Activated T-cell treated with anti-CD3 and anti-CD28 coated beads for 48 hours (primary cell): ENCODE data around the gene CA11.
A peak's percentile ranks its signal among the peaks of the same experiment; 100 is the strongest.

Source experiments
- DNase-seq: peaks from one replicate; pipeline ENCODE4 v3.0.0-alpha.2; 2020; ENCODE audit warnings: low read depth

CA11 gene

GRCh38 chr19:48628486-48629296 is 17.3 kb downstream of the CA11 start:
- no peak for DNase-seq

- no peak for DNase-seq
These were observed 18.1 kb downstream of the CA11 start for GRCh38 chr19:48627865-48628314.

- DNase-seq = no peak
These were observed 18.7 kb downstream of the CA11 start for GRCh38 chr19:48627201-48627864.

- DNase-seq = no peak
These were observed 20.1 kb downstream of the CA11 start for GRCh38 chr19:48625891-48626327.

GRCh38 chr19:48624791-48625723 is 20.9 kb downstream of the CA11 start:
- DNase-seq = no peak

GRCh38 chr19:48624067-48624594 is 21.9 kb downstream of the CA11 start:
- peak; percentile 99 for DNase-seq

GRCh38 chr19:48623556-48624066 is 22.4 kb downstream of the CA11 start:
- DNase-seq = no peak

GRCh38 chr19:48619692-48620585 is 26.0 kb downstream of the CA11 start:
- DNase-seq = no peak

GRCh38 chr19:48618916-48619691 is 26.9 kb downstream of the CA11 start, which contains the start of the genes RPL18 and SPHK2:
RPL18 (minus strand) TSS chr19:48619178; CDS start chr19:48619143, 35 bp downstream.
SPHK2 (plus strand) TSS chr19:48619506; CDS start chr19:48620515, 1,009 bp downstream.
- peak; percentile 94 for DNase-seq

- no peak for DNase-seq
These were observed 27.6 kb downstream of the CA11 start for GRCh38 chr19:48618278-48618915.

GRCh38 chr19:48617146-48617937 is 28.6 kb downstream of the CA11 start:
- no peak for DNase-seq

GRCh38 chr19:48616491-48617056 is 29.4 kb downstream of the CA11 start:
- no peak for DNase-seq

- DNase-seq = no peak
These were observed 29.9 kb downstream of the CA11 start for GRCh38 chr19:48616041-48616436.

- no peak for DNase-seq
These were observed 30.6 kb downstream of the CA11 start for GRCh38 chr19:48615231-48616040.

- DNase-seq = no peak
These were observed 31.4 kb downstream of the CA11 start, which contains the start of gene FAM83E for GRCh38 chr19:48614436-48615230. FAM83E (minus strand) TSS chr19:48615076; CDS start chr19:48613372, 1,704 bp downstream.

- DNase-seq = no peak
These were observed 32.0 kb downstream of the CA11 start for GRCh38 chr19:48613852-48614435.
